Loucy (cell line): ENCODE measurements around the gene DENND2C.

Experiments
- H2AFZ ChIP-seq: fragments of 200-600 bp; sonication (generic); 2 replicates; pipeline ENCODE4 v1.6.0; 2016; ENCODE audit warnings: antibody characterized with exemption, mild to moderate bottlenecking, low read length, moderate library complexity
- H3F3A ChIP-seq: fragments of 200-600 bp; 2 replicates; pipeline ENCODE4 v1.6.0; 2016; ENCODE audit warnings: antibody characterized with exemption, low read depth, mild to moderate bottlenecking
- H3K27me3 ChIP-seq: fragments of 200-600 bp; sonication (generic); 2 replicates; pipeline ENCODE4 v1.6.1; 2014; ENCODE audit warnings: low read length, mild to moderate bottlenecking; ENCODE audit not compliant: insufficient read depth, poor library complexity, severe bottlenecking
- H3K36me3 ChIP-seq: fragments of 200-600 bp; sonication (generic); 2 replicates; pipeline ENCODE4 v1.6.1; 2016; ENCODE audit warnings: low read length; ENCODE audit not compliant: insufficient read depth
- H3K4me1 ChIP-seq: fragments of 200-600 bp; sonication (generic); 2 replicates; pipeline ENCODE4 v1.5.1; 2014; ENCODE audit warnings: low read length, mild to moderate bottlenecking; ENCODE audit not compliant: insufficient read depth, poor library complexity, severe bottlenecking
- H3K4me2 ChIP-seq: fragments of 200-600 bp; sonication (generic); 2 replicates; pipeline ENCODE4 v1.6.0; 2014; ENCODE audit warnings: antibody characterized with exemption, low read length, low read depth, mild to moderate bottlenecking; ENCODE audit not compliant: poor library complexity, severe bottlenecking
- H3K4me3 ChIP-seq: fragments of 200-600 bp; sonication (generic); 2 replicates; pipeline ENCODE4 v1.5.1; 2014; ENCODE audit warnings: low read length, mild to moderate bottlenecking, mixed read lengths; ENCODE audit not compliant: poor library complexity, severe bottlenecking
- H3K79me2 ChIP-seq: fragments of 200-600 bp; sonication (generic); 2 replicates; pipeline ENCODE4 v1.6.1; 2014; ENCODE audit warnings: low read length; ENCODE audit not compliant: insufficient read depth
- H3K9ac ChIP-seq: fragments of 200-600 bp; sonication (generic); 2 replicates; pipeline ENCODE4 v1.6.0; 2014; ENCODE audit warnings: mild to moderate bottlenecking, low read depth, low read length, moderate library complexity; ENCODE audit not compliant: poor library complexity, severe bottlenecking
- H3K9me2 ChIP-seq: fragments of 200-600 bp; sonication (generic); replicated peaks from 2 replicates; pipeline ENCODE4 v1.6.1; 2016; ENCODE audit warnings: low read depth, low read length, mixed read lengths
- H3K9me3 ChIP-seq: fragments of 200-600 bp; sonication (generic); 2 replicates; pipeline ENCODE4 v1.6.1; 2014; ENCODE audit warnings: mild to moderate bottlenecking, antibody characterized with exemption, low read length, low read depth; ENCODE audit not compliant: insufficient read depth
- H4K20me1 ChIP-seq: fragments of 200-600 bp; sonication (generic); 2 replicates; pipeline ENCODE4 v1.6.0; 2014; ENCODE audit warnings: antibody characterized with exemption, low read length, mild to moderate bottlenecking; ENCODE audit not compliant: insufficient read depth, poor library complexity, severe bottlenecking
- CTCF ChIP-seq: fragments of 200-600 bp; sonication (generic); conservative IDR thresholded peaks from 2 replicates; pipeline ENCODE4 v1.5.1; 2014; ENCODE audit warnings: mild to moderate bottlenecking, antibody characterized with exemption, low read length
- EZH2phosphoT487 ChIP-seq: fragments of 200-600 bp; IDR thresholded peaks from 2 replicates; pipeline ENCODE4 v1.6.1; 2018; ENCODE audit warnings: antibody characterized with exemption, mild to moderate bottlenecking, moderate library complexity, borderline replicate concordance

DENND2C gene

DNA sequence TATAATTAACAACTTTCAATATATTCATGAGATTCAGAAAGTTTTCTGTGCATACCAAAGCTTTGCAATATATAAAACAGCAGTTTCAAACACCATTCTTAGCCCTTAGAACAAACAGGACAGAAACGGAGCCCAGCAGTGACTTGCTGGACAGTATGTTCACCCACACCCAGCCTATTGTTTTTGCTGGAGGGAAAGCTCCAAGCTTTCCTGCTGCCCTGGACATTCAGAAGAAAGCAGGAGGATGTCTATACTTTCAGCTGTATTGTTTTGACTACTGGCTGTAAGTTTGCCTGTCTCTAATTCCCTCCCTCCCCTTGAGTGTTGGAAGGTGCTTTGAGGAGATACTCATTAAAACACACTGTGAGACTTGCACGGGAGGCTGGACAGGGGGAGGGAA is 9.6 kb downstream of the DENND2C start:
- H3K9me3 ChIP-seq: no peaks in the 10 kb centered on the region
- H3K9me2 ChIP-seq: no peaks in the 10 kb centered on the region
- TF ChIP-seq EZH2phosphoT487 (no peak), CTCF (no peak)
- no peaks in the 10 kb centered on the region for H3K27me3 ChIP-seq
- H3K36me3 ChIP-seq: no peaks in the 10 kb centered on the region
- no peaks in the 10 kb centered on the region for H3K79me2 ChIP-seq
- no peaks in the 10 kb centered on the region for H4K20me1 ChIP-seq
- H3K4me1 ChIP-seq: no peaks in the 10 kb centered on the region
- no peak overlapping the region for H3K4me2 ChIP-seq
- H3K4me3 ChIP-seq: no peak overlapping the region
- H2AFZ ChIP-seq: no peak overlapping the region
- H3K9ac ChIP-seq: no peak overlapping the region
- H3F3A ChIP-seq: no peaks in the 10 kb centered on the region

DNA sequence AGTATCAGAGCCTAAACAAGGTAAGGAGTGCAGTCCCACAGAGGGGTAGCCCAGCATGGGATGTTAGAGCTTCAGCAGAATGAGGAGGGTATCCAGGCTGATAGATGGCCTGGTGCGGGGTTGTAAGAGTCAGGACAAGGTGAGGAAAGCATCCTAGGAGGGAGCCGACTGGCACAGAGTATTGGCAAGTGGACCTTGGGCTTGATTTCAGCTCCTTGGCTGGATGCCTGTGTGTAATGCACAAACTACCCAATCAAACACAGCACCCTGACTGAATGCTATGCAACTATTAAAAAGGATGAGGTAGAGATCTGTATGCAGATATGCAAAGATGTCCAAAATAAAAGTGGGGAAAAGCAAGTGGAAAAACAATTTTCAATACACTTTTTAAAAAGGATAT is 18.0 kb downstream of the DENND2C start:
- Histone ChIP-seq H3F3A (no peaks in the 10 kb centered on the region), H3K9ac (no peak overlapping the region), H4K20me1 (no peaks in the 10 kb centered on the region), H3K27me3 (no peaks in the 10 kb centered on the region), H3K36me3 (no peaks in the 10 kb centered on the region), H3K9me3 (no peaks in the 10 kb centered on the region), H3K4me3 (no peak overlapping the region), H3K4me2 (no peak overlapping the region), H2AFZ (no peak overlapping the region; the same call in 1 of the 2 replicates), H3K79me2 (no peaks in the 10 kb centered on the region), H3K4me1 (no peaks in the 10 kb centered on the region), H3K9me2 (no peaks in the 10 kb centered on the region)
- TF ChIP-seq EZH2phosphoT487 (no peak), CTCF (no peak)

GRCh38 chr1:114648503-114648902 is 21.3 kb downstream of the DENND2C start:
- no peaks in the 10 kb centered on the region for H3K9me2 ChIP-seq
- H3F3A ChIP-seq: no peaks in the 10 kb centered on the region
- TF ChIP-seq EZH2phosphoT487: no peak
- no peak for TF ChIP-seq CTCF

More at GRCh38 chr1:114648503-114648902, 21.3 kb downstream of the DENND2C start:
- Histone ChIP-seq H3K79me2 (no peaks in the 10 kb centered on the region), H3K4me1 (no peaks in the 10 kb centered on the region), H3K9me3 (no peaks in the 10 kb centered on the region), H3K4me3 (no peak overlapping the region), H3K9ac (no peak overlapping the region), H2AFZ (no peak overlapping the region), H3K36me3 (no peaks in the 10 kb centered on the region), H3K4me2 (no peak overlapping the region), H4K20me1 (no peaks in the 10 kb centered on the region), H3K27me3 (no peaks in the 10 kb centered on the region)
